ENCODE data around the gene CD69.

Gene CD69

GRCh38 chr12:9753498-9753897 lies 7.2 kb downstream of the CD69 start:
- TF ChIP-seq CTCF (IDR thresholded peaks at IDR 0.05): no peak
- no peak overlapping the region for H3K4me3 ChIP-seq (ENCODE audit: low read depth in 1 of 2, low read length in 1 of 2)
- H3K36me3 ChIP-seq: no peaks in the 10 kb centered on the region
- H3K27ac ChIP-seq: no peak overlapping the region
- H3K4me1 ChIP-seq (ENCODE audit: control insufficient read depth in 1 of 2, insufficient read depth in 1 of 2, low read depth in 1 of 2, low read length in 1 of 2): peaks cover 20 to 28% of the 10 kb centered on the region in 2 experiments
- no peaks in the 10 kb centered on the region for H3K27me3 ChIP-seq
- H3K9me3 ChIP-seq: no peaks in the 10 kb centered on the region

GRCh38 chr12:9753073-9753472 lies 7.6 kb downstream of the CD69 start:
- TF ChIP-seq CTCF (IDR thresholded peaks at IDR 0.05): no peak
- H3K27ac ChIP-seq: no peak overlapping the region
- no peak overlapping the region for H3K4me3 ChIP-seq (ENCODE audit: low read depth in 1 of 2, low read length in 1 of 2)
- no peaks in the 10 kb centered on the region for H3K9me3 ChIP-seq
- no peaks in the 10 kb centered on the region for H3K36me3 ChIP-seq
- H3K4me1 ChIP-seq (ENCODE audit: control insufficient read depth in 1 of 2, insufficient read depth in 1 of 2, low read depth in 1 of 2, low read length in 1 of 2): peaks cover 18 to 24% of the 10 kb centered on the region in 2 experiments
- H3K27me3 ChIP-seq: no peaks in the 10 kb centered on the region

- H3K4me1 ChIP-seq (ENCODE audit: control insufficient read depth in 1 of 2, insufficient read depth in 1 of 2, low read depth in 1 of 2, low read length in 1 of 2): peaks cover 16 to 24% of the 10 kb centered on the region in 2 experiments
- H3K36me3 ChIP-seq: no peaks in the 10 kb centered on the region
- H3K9me3 ChIP-seq: no peaks in the 10 kb centered on the region
- no peak overlapping the region for H3K4me3 ChIP-seq (ENCODE audit: low read depth in 1 of 2, low read length in 1 of 2)
- TF ChIP-seq CTCF (IDR thresholded peaks at IDR 0.05): no peak
- H3K27ac ChIP-seq: no peak overlapping the region
- no peaks in the 10 kb centered on the region for H3K27me3 ChIP-seq
These were observed 8.4 kb downstream of the CD69 start for GRCh38 chr12:9752145-9752933.

- Histone ChIP-seq H3K27ac (no peak overlapping the region), H3K27me3 (no peaks in the 10 kb centered on the region), H3K36me3 (no peaks in the 10 kb centered on the region), H3K9me3 (no peaks in the 10 kb centered on the region), H3K4me3 (ENCODE audit: low read depth in 1 of 2, low read length in 1 of 2) (peak overlapping the region in 1 of 2 experiments; percentile 11), H3K4me1 (ENCODE audit: control insufficient read depth in 1 of 2, insufficient read depth in 1 of 2, low read depth in 1 of 2, low read length in 1 of 2) (peaks cover 16 to 24% of the 10 kb centered on the region in 2 experiments)
- TF ChIP-seq CTCF (IDR thresholded peaks at IDR 0.05): peak; percentile 56
These were observed 9.2 kb downstream of the CD69 start for GRCh38 chr12:9751204-9752144.

GRCh38 chr12:9750276-9751203 lies 10.2 kb downstream of the CD69 start:
- peak overlapping the region in 1 of 2 experiments; percentile 11 for H3K4me3 ChIP-seq (ENCODE audit: low read depth in 1 of 2, low read length in 1 of 2)
- no peaks in the 10 kb centered on the region for H3K36me3 ChIP-seq
- H3K9me3 ChIP-seq: no peaks in the 10 kb centered on the region
- H3K27ac ChIP-seq: no peak overlapping the region
- TF ChIP-seq CTCF (IDR thresholded peaks at IDR 0.05): peak; percentile 84
- H3K27me3 ChIP-seq: no peaks in the 10 kb centered on the region
- H3K4me1 ChIP-seq (ENCODE audit: control insufficient read depth in 1 of 2, insufficient read depth in 1 of 2, low read depth in 1 of 2, low read length in 1 of 2): peaks cover 16 to 24% of the 10 kb centered on the region in 2 experiments
